Hypothalamus (tissue), 51 donors: ENCODE data around the gene FBXO10.
A peak's percentile ranks its signal among the peaks of the same experiment; 100 is the strongest.
"Not testable (repeated sequence)": the region's sequence is repeated elsewhere in the genome, so short reads cannot be mapped to it uniquely, and the experiment has no call there.

Source experiments
- DNase-seq, 51 donors: peaks; one replicate each; lab custom pipeline; 2025; lab: John Stamatoyannopoulos, UW

Gene FBXO10, protein sequence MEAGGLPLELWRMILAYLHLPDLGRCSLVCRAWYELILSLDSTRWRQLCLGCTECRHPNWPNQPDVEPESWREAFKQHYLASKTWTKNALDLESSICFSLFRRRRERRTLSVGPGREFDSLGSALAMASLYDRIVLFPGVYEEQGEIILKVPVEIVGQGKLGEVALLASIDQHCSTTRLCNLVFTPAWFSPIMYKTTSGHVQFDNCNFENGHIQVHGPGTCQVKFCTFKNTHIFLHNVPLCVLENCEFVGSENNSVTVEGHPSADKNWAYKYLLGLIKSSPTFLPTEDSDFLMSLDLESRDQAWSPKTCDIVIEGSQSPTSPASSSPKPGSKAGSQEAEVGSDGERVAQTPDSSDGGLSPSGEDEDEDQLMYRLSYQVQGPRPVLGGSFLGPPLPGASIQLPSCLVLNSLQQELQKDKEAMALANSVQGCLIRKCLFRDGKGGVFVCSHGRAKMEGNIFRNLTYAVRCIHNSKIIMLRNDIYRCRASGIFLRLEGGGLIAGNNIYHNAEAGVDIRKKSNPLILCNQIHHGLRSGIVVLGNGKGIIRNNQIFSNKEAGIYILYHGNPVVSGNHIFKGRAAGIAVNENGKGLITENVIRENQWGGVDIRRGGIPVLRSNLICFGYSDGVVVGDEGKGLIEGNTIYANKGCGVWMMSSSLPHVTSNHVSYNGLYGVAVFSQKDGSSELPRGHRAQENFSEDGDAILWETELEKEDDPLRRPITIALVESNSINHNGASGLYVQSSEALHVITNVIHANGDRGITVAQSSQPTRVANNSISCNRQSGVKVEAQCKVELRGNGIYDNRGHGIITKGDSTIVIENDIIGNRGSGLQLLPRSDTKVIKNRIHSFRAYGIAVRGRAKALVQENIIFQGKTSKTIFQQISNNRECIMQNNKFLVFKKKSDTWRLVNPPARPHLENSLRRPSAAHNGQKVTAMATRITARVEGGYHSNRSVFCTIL

DNA sequence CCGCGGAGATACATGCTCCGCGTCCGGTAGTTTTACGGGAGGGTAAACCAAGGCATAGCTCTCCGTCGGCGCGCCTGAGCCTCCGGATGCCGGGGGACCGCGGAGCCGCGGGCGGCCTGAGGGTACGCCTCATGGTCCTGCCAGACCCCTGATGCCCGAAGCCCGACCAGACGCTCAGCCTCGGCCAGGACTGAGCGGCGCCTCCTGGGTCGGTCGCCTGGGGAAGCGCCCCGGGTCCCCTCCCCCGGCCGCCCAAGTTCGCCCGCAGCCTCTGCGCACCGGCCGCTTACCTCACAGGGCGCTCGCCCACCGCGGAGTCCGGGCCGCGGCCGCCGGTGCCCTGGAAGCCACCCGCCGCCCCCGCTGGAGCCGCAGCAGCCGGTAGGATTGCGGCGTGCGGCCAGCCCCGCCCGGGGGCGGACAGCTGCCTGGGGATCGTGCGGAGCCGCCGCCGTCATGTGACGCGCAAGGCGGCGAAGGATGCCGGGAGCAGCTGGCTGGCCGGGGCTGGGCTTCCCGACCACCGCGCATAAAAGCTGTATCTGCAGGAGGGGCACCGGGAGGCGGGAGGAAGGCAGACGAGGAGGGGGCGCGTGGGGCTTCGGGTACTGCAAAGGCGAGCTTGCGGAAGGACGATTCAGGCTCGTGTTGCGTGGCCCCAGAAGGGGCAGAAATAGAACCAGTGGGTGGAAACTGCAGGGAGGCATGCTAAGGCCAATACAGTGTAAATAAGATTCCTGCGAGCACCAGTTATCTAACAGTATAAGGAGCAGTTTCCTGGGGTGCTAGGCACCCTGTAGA is at the start of gene FBXO10:
FBXO10 (minus strand) TSS at position 460 of the 801 bp plus-strand sequence. CDS start 34,612 bp downstream, outside the sequence.
- peak in 50 of 51 donors; percentile 19 to 83 (median 62) for DNase-seq

GRCh38 chr9:37625758-37626147 is 49.6 kb upstream of the FBXO10 start:
- no peak for DNase-seq

DNA sequence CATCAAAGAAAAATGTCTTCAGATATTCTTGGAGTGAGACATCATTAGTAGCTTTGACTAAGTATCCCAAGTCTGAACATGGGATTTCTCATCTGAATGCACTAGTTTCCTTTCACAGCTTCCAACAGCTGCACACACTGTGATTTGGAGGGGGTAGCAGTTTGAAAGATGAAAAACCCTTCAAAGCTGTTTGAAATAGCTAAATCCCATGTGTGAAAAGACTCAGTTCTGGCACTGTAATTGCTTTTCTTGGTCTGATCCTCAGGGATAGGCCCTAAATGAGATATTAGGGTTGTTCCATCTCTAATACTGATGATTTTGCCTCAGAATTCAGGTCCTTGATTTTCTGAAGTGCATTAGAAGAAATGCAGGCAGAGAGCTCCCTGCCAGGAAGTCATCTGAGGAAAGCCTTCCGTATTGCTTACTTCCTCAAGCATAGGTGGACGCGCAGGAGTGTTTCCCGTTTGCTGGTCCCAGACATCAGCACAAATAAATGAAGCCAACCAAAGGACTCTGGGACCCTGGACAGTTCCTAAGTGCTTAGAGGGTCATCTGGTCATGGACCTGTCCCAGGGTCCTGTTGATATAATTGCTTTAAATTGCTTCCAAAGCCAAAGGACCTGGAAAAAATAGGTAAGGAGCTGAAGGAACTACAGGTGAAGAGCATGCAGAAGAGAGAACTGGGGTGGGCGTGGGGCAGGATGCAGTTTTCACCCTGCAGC is 49.0 kb upstream of the FBXO10 start:
- DNase-seq, result no peak

- DNase-seq, result no peak
Measured at GRCh38 chr9:37624073-37624472, 47.9 kb upstream of the FBXO10 start.

DNA sequence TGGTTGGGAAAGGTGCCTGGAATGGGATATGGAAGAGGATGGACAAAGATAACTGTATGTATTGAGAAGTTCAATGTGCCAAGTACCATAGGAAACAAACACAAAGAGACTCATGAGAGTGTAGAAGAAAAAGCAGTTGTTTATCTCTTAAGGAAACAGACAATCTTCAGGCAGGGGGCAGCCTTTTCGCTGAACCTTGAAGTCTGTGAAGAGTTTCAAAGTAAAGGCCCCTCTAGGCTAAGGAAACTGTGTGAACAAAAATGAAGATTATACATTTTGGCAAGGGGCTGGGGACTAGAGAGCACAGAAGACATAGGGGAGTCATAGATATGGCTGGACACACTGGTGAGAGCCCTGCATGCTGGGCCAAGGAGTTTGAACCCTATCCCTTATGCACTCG is 47.1 kb upstream of the FBXO10 start:
- no peak for DNase-seq

DNA sequence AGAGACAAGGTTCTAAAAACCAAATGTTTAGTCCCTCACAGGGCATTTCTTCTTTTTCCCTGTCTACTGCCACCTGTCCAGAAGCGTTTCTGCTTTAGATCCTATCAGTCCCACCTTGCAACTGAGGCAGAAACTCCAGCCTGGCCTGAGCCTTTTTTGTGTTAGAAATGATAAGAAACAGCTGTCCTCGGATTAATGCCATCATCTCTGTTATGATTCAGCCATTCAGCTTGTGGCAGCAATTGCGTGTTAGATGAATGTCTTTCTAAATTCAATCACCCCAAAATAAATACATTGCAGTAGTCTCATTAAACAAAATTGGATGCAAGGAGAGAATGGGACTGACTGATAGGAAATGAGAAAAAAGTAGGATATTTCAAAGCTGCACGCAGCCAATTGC is 46.3 kb upstream of the FBXO10 start:
- no peak for DNase-seq

GRCh38 chr9:37621273-37622121 is 45.3 kb upstream of the FBXO10 start:
- DNase-seq, result no peak

- no peak for DNase-seq
Measured at GRCh38 chr9:37620396-37620795, 44.2 kb upstream of the FBXO10 start.

- DNase-seq, result no peak
Measured at GRCh38 chr9:37619806-37620205, 43.6 kb upstream of the FBXO10 start.

- DNase-seq, result no peak
Measured at GRCh38 chr9:37618817-37619216, 42.6 kb upstream of the FBXO10 start.

- DNase-seq, result no peak
Measured at GRCh38 chr9:37617832-37618231, 41.7 kb upstream of the FBXO10 start.

DNA sequence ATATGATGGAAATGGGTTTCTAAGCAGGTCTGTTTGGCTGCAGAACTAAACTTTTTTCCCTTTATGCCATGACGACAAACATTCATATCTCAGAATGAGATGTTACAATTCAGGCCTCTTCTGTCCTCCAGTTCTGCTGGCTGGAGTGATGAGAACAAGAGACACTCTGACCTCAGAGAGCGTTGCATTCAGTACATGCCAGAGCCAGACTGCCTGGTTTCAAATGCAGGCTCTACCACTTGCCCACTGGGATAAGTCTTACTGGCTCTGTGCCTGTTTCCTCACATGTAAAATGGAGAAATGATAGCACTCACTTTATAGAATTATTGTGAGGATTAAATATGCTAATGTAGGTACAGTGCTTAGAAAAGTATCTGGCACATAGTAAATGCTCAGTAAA is 41.0 kb upstream of the FBXO10 start:
- DNase-seq, result no peak

GRCh38 chr9:37611961-37612360 is 35.8 kb upstream of the FBXO10 start:
- DNase-seq, result no peak

GRCh38 chr9:37611014-37611413 is 34.8 kb upstream of the FBXO10 start:
- DNase-seq, result no peak

DNA sequence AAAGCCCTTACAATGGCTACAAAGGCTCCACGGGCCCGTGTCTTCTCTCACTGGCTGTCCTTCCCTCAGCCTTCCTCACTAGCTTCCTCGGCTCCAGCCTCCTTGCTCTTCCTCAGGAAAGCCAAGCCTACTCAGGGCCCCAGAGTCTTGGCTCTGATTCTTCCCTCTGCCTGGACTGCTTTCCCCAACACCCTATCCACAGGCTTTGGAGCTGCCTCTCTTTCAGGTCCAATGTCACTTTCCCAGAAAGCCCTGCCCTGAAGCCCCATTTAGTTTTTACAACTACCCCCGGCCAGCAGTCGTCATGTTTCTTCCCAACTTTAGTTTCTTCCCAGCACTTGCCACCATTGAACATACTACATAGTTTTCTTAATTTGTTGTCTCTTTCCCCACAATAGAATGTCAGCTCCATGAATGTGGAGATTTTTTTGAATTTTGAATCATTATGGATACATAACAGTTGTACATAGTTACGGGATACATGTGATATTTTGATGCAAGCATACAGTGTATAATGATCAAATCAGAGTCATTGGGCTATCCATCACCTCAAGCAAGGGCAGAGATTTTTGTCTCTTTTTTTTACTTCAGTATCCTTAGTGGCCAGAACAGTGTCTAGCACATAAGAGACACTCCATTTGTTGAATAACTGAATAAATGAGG is 33.7 kb upstream of the FBXO10 start:
- DNase-seq, result no peak

DNA sequence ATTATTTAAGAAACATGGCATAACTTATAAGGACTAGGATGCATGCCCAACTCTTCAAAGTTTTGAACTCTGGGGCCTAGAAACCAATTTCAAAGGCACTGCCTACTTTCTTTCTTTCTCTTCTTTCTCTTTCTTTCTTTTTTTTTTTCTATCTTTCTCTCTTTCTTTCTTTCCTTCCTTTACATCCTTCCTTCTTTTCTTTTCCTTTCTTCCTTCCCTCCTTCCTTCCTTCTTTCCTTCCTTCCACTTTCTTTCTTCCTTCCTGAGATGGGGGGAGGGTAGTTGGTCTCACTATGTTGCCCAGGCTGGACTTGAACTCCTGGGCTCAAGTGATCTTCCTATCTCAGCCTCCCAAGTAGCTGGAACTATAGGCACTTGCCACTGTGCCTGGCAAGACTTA is 32.1 kb upstream of the FBXO10 start:
- DNase-seq, result no peak

GRCh38 chr9:37604296-37604695 is 28.1 kb upstream of the FBXO10 start:
- peak in 1 of 51 donors; percentile 5 for DNase-seq

GRCh38 chr9:37602817-37603216 is 26.6 kb upstream of the FBXO10 start:
- no peak for DNase-seq

GRCh38 chr9:37602061-37602460 is 25.9 kb upstream of the FBXO10 start:
- DNase-seq, result not testable (repeated sequence)
